Stimulated activated CD4-positive, alpha-beta T cell treated with anti-CD3 and anti-CD28 coated beads, TNF-alpha, amount 100 ng/mL, for 48 hours (primary cell): ENCODE results near the gene ZNF670.
A peak's percentile ranks its signal among the peaks of the same experiment; 100 is the strongest.
"Not testable (repeated sequence)": the region's sequence is repeated elsewhere in the genome, so short reads cannot be mapped to it uniquely, and the experiment has no call there.

ENCODE experiments used
- DNase-seq, 3 donors: peaks; one replicate each; pipeline ENCODE4 v3.0.0-alpha.2; 2020; ENCODE audit warnings: low read depth in 3 of 3

ZNF670 gene

DNA sequence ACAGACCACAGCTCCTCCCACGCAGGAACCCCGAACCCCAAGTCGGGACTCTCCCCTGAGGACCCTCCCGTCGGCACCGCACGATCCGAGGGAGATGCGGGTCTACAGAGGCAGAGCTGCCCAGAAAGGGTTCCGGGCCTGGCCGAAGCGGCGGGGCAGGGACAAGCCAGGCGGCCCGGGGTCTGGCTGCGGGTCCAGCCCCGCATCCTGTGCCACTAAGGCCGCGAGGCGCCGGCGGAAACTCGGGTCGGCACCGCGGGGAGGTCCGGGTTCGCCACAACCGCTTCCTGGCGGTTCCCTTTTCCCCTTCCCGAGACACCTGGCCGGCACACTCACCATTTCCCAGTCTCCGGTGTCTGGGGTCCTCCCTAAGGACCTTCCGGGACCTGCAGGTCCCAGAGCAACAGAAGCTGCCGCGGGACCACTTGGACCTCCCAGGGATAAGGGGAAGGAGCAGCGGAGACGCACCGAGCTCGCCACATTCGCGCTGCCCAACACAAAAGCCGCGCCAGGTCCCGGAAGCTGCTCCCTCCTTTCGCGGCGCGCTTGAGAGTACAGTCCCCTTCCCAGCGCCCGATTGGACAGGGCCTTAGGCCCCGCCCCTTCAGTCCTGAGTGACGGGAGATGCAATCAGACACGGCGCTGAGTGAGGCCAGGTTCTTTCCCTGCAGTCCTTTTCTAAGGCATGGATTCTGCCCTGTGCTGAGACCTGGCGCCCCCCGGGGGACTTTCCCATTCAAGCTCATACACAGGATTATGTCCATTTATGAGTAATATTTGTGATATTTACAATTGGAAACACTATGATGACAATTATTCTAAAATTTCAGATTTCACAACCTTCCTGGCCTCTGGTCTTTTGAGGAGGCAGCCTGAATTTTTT lies at the start of gene ZNF670:
ZNF670 (minus strand) TSS at position 554 of the 883 bp plus-strand sequence; CDS start at position 339, 215 bp downstream.
- peak; percentile 83 to 93 (median 87) for DNase-seq

DNA sequence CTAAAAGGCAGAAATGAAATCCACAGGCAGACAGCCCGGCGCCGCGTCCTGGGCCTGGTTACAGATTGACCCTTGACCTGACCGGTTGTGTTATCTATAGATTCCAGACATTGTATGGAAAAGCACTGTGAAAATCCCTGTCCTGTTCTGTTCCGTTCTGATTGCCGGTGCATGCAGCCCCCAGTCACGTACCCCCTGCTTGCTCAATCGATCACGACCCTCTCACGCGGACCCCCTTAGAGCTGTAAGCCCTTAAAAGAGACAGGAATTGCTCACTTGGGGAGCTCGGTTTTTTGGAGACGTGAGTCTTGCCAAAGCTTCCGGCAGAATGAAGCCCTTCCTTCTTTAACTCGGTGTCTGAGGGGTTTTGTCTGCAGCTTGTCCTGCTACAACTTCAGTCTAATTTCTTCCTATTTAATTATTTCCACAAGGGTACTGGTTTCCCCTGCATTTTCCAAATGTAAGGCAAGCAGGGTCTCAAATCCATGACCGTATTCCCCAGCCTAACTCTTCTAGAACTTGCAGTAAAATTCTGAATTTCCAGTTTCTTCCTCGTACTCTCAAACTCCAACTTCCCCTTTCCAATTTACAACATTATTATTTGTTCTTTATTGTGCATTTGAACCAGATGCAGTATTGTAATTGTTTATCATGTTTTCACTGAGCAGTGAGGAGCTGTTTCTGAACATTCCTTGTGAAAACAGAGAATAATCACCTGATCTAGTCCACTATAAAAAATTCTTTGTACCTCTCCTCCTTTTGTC lies 49.1 kb upstream of the ZNF670 start:
- not testable (repeated sequence) for DNase-seq

DNA sequence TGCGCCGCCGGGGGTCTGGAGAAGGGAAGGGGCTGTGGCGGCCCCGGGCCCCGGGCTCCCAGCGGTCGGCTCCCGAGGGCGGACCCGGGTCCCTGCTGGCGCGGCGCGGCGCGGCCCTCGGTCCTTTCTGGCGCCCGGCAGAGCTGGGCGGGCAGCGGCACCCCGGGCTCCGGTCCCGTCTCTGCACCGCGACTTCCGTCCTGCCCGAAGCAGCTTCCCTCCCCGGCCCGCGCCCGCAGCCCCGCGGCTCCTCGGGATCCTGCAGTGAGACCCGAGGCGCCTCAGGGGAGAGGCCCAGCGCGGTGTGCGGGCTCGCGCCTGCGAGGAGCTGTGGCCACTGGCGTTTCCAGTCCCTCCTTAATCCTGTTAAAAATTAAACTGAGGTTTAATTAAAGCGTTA lies 48.0 kb upstream of the ZNF670 start:
- DNase-seq, result not testable (repeated sequence)

GRCh38 chr1:247126166-247126565 lies 47.6 kb upstream of the ZNF670 start:
- DNase-seq, result not testable (repeated sequence)

DNA sequence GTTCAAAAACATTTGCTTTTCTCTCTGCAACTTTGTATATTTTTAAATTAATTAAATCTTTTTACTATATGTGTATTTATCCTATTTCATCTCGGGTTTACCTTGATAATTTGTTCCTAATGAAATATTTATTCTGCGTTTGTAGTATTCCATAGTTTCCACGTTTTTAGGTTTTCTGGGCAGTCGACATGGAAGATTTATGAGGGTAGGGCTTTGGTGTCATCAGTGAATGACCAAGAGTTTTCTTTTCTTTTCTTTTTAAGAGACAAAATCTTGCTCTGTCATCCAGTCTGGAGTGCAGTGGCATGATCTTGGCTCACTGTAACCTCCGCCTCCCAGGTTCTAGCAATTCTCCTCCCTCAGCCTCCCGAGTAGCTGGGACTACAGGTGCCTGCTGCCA lies 42.8 kb upstream of the ZNF670 start:
- no peak for DNase-seq

DNA sequence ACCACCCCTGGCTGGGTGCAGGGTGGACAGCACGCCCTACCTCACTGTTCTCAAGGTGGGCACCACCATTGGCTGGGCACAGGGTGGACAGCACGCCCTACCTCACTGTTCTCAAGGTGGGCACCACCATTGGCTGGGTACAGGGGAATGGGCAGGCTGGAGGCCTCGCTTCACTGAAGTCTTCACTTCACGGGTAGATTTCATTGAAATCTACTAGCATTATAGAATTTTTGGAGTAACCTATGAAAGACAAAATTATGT lies 41.7 kb upstream of the ZNF670 start:
- not testable (repeated sequence) for DNase-seq

DNA sequence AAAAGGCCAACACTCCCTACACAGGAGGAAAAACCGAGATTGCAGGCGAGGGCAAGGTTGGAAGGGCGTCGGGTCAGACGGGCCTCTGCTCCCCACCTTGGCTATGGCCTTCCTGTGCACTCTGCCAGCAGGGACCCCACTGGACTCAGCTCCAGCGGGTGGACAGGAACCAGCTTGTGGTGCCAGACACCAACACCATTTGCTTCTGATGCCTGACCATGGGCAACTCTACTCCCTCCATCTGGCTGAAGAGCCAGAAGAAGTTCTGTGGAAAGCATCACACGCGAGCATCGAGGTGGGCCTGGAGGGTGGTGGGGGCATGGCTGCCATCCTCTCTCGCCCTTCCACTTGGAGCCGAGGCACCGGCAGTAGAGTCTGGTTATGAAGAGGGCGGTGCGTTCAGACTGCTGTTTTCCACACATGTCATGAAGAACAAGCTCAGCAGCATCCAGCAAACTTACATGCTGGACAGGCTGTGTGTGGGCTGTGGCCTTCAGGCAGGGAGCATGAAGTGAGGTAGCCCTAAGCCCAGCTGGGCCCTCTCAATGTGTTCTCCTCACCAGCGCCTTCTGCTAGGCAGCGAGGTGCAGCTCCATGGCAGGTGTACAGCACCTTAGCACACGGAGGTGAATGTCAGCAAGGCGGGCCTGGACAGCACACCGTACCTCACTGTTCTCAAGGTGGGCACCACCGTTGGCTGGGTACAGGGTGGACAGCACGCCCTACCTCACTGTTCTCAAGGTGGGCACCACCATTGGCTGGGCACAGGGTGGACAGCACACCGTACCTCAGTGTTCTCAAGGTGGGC lies 41.2 kb upstream of the ZNF670 start:
- no peak for DNase-seq

GRCh38 chr1:247118946-247119446 lies 40.4 kb upstream of the ZNF670 start:
- peak in 1 of 3 donors; percentile 32 for DNase-seq

GRCh38 chr1:247115545-247115944 lies 36.9 kb upstream of the ZNF670 start:
- no peak for DNase-seq

DNA sequence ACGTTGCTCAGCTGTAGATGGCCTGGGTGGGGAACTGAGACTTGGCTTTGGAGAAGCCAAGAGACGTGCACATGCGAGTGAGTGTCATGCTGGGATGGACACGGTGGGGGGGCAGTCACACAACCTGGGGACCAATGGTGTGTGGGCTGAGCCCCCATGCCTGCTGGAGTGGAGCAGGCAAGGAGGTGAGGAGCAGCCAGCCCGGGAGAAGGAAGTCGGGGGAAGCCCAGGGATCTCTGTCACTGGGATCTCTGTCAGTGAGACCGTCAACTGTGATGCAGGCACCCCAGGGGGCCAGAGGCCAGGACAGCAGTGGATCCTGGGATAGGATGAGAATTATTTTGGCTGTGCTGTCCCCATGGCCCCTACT lies 36.5 kb upstream of the ZNF670 start:
- no peak for DNase-seq

DNA sequence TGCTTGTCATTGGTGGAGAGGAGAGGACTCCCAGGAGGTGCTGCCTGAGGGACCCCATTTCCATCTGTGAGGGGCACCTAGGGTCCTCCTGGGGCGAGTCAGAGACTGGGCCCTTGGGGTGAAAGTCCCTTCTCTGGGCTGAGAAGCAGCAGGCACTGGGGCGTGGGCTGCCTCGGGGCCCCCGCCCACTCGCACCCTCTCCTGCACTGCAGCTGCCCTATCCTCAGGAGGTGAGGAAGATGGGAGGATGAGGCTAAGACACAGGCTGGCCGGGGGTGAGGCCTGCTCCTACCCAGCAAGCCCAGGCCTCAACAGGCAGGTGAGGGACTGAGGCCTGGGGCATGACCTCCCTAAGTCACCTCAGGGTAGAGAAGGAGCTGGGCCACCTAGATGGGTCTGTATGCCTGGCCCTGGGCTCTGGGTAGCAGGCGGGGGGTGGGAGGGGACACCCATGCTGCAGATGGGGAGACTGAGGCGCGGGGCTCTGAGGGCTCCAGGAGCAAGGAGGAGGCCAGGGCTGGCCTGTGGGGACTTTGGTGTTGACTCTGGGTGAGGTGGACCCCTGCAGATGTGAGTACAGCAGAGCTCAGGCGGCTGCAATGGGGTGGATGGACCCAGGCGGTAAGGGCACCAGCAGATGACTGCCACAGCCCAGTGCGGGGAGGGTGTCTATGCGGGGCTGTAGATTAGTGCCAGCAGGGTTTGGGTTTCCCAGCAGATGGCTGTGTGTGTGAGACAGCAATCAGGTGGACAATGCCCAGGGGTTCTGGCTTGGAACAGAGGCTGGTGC lies 35.9 kb upstream of the ZNF670 start:
- DNase-seq, result no peak

DNA sequence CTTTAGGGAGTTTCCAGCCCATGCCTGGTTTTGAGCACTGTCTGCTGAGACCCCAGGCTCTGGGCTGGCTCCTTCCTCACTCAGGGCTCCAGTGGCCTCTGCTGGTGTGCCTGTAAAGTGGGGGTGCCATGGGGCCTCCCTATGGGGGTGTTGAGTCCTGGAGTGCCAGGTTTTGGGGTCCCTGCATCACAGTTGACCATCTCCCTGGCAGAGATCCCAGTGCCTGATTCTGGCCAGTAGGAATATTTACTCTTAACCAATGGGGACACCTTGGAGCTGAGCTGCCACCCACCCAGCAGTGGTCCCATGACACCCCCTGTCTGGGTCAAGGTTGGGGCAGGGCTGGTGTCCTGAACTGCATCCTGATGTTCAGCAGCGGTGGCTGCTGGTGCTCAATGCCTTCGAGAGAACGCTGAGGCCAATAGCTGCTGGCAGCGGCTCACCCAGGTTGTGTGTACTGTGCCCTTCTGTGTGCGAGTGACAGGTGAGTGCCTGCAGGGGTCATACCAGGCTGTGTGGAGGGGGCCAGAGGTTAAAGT lies 35.2 kb upstream of the ZNF670 start:
- DNase-seq, result no peak

DNA sequence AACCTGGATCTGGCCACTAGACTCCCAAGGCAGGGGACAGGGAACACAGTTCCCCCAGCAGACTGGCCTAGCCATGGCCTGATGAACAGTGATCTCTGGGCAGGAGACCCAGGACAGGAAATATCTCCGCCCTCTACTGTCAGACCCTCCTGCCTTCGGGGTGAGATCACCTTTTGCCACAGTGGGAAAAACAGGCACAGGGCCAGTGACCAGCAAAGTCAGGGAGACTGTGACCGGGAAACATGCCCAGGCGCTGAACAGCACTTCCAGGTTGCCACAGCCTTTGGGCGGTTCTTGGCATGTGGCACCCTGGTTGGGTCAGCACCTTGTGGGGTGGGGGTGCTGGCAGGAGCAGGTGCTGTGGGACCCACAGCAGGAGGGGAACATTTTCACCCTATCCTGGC lies 34.5 kb upstream of the ZNF670 start:
- no peak for DNase-seq

DNA sequence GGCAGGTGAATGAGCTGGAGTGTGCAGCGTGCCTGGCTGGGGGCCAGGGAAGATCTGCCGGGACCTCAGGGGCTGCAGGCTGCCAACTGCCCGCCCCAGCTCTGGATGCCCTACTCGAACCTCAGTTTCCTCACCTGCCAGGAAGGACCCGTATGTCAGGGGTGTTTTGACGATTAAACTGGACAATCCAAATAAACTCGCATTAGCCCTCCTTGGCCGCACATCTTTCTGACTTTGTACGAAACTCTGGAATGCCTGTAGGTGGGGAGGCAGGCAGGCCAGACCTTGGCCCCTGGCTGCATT lies 33.8 kb upstream of the ZNF670 start:
- DNase-seq, result no peak

GRCh38 chr1:247111700-247112478 lies 33.3 kb upstream of the ZNF670 start:
- DNase-seq, result no peak

DNA sequence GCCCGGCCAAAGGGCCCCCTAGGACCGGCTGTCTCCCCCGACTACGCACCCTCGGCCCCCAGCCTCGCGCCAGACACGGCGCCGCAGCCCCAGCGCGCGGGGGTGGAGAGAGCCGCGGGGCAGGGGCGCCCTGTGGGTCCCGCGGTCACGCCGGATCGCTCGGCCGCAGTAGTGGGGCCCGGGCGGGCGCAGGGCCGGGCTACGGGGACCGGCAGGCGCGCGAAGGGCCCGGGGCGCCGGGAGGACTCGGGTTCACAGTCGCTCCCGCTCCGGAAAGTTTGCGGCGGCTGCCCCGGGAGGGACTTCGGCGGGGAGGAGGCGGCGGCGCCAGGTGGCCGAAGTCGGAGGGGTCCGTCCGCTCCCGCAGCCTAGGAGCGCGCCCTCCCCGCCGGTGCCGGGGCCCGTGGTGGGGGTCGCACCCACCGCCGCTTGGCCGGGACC lies 32.7 kb upstream of the ZNF670 start:
- no peak for DNase-seq

- peak in 2 of 3 donors; percentile 30 to 40 for DNase-seq
Measured at GRCh38 chr1:247110627-247111258, 32.1 kb upstream of the ZNF670 start.

DNA sequence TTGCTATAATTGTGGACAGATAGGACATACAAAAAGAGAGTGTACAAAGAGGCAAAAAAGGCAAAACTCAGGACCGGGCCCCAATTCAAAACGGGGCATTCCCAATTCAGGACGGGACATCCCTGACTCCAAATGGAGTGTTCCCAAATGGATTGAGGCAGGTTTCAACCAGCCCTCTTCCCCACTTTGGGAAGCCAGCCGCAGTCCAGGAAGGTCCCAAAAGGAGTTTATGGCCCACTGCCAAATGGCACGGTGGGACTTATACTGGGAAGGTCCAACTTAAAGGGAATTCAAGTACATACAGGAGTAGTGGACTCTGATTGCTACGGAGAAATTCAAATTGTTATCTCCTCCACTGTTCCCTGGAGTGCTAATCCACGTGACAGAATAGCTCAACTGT lies 29.1 kb upstream of the ZNF670 start:
- no peak for DNase-seq

GRCh38 chr1:247105966-247106365 lies 27.4 kb upstream of the ZNF670 start:
- no peak for DNase-seq

- DNase-seq, result no peak
Measured at GRCh38 chr1:247104965-247105364, 26.4 kb upstream of the ZNF670 start.
